RWPE2 (cell line): ENCODE results near the gene SLC37A1.

Experiments
- ATAC-seq: fragments of 200-7000 bp; cut with Tn5 transposase; 3 replicates; pipeline ENCODE4 v1.9.1; 2021; ENCODE audit warnings: low read depth
- DNase-seq: peaks from one replicate; pipeline ENCODE4 v3.0.0-alpha.2; 2020; ENCODE audit warnings: low spot score
- H3K27ac ChIP-seq: fragments of 450-650 bp; 2 replicates; pipeline ENCODE4 v1.5.1; 2017; ENCODE audit warnings: mild to moderate bottlenecking; ENCODE audit not compliant: poor library complexity, severe bottlenecking
- H3K27me3 ChIP-seq: fragments of 250-450 bp; sonication (Bioruptor Pico); 2 replicates; pipeline ENCODE4 v1.5.1; 2021; ENCODE audit warnings: mild to moderate bottlenecking, moderate library complexity; ENCODE audit not compliant: insufficient read depth, poor library complexity, severe bottlenecking
- H3K36me3 ChIP-seq: fragments of 250-450 bp; sonication (Bioruptor Pico); 2 replicates; pipeline ENCODE4 v1.5.1; 2020; ENCODE audit warnings: low read depth, mild to moderate bottlenecking, moderate library complexity
- H3K4me1 ChIP-seq: fragments of 250-450 bp; sonication (Bioruptor Pico); 2 replicates; pipeline ENCODE4 v1.5.1; 2021; ENCODE audit warnings: mild to moderate bottlenecking, moderate library complexity; ENCODE audit not compliant: insufficient read depth, poor library complexity, severe bottlenecking
- H3K4me3 ChIP-seq: fragments of 250-450 bp; sonication (Bioruptor Pico); 2 replicates; pipeline ENCODE4 v1.5.1; 2021; ENCODE audit warnings: mild to moderate bottlenecking, moderate library complexity; ENCODE audit not compliant: severe bottlenecking
- H3K9me3 ChIP-seq: fragments of 250-450 bp; sonication (Bioruptor Pico); 2 replicates; pipeline ENCODE4 v1.5.1; 2021; ENCODE audit warnings: mild to moderate bottlenecking, moderate library complexity; ENCODE audit not compliant: severe bottlenecking
- CTCF ChIP-seq: fragments of 450-650 bp; IDR thresholded peaks from one replicate; pipeline ENCODE4 v1.5.1; 2017; ENCODE audit warnings: mild to moderate bottlenecking, moderate library complexity; ENCODE audit not compliant: poor library complexity, severe bottlenecking

The SLC37A1 gene

GRCh38 chr21:42521805-42522204 lies 8.2 kb downstream of the SLC37A1 start:
- ATAC-seq (no peak), DNase-seq (no peak)
- no peak overlapping the region for H3K27ac ChIP-seq
- no peaks in the 10 kb centered on the region for H3K9me3 ChIP-seq
- no peaks in the 10 kb centered on the region for H3K27me3 ChIP-seq
- no peak overlapping the region for H3K4me3 ChIP-seq
- TF ChIP-seq CTCF, result no peak
- H3K36me3 ChIP-seq, result peaks cover 9% of the 10 kb centered on the region
- peaks cover 9% of the 10 kb centered on the region for H3K4me1 ChIP-seq

- no peak for ATAC-seq
- Histone ChIP-seq H3K27ac (no peak overlapping the region), H3K36me3 (peaks cover 9% of the 10 kb centered on the region), H3K27me3 (no peaks in the 10 kb centered on the region), H3K4me1 (peaks cover 9% of the 10 kb centered on the region), H3K9me3 (no peaks in the 10 kb centered on the region), H3K4me3 (no peak overlapping the region)
- no peak for DNase-seq
- TF ChIP-seq CTCF, result no peak
Observed at GRCh38 chr21:42522271-42522670, 8.6 kb downstream of the SLC37A1 start.

GRCh38 chr21:42522771-42523170 lies 9.1 kb downstream of the SLC37A1 start:
- Histone ChIP-seq H3K4me3 (no peak overlapping the region), H3K4me1 (peaks cover 10% of the 10 kb centered on the region), H3K36me3 (peaks cover 9% of the 10 kb centered on the region), H3K27ac (no peak overlapping the region), H3K9me3 (no peaks in the 10 kb centered on the region), H3K27me3 (no peaks in the 10 kb centered on the region)
- ATAC-seq, result no peak
- TF ChIP-seq CTCF, result no peak
- DNase-seq, result no peak

- Histone ChIP-seq H3K9me3 (no peaks in the 10 kb centered on the region), H3K4me1 (peaks cover 7% of the 10 kb centered on the region), H3K4me3 (no peak overlapping the region), H3K27ac (no peak overlapping the region), H3K27me3 (no peaks in the 10 kb centered on the region), H3K36me3 (peaks cover 9% of the 10 kb centered on the region)
- no peak for DNase-seq
- ATAC-seq, result no peak
- no peak for TF ChIP-seq CTCF
Observed at GRCh38 chr21:42523211-42523610, 9.6 kb downstream of the SLC37A1 start.

- no peaks in the 10 kb centered on the region for H3K9me3 ChIP-seq
- TF ChIP-seq CTCF, result no peak
- H3K4me3 ChIP-seq, result no peak overlapping the region
- H3K27ac ChIP-seq, result no peak overlapping the region
- DNase-seq (no peak), ATAC-seq (no peak)
- no peaks in the 10 kb centered on the region for H3K27me3 ChIP-seq
- H3K36me3 ChIP-seq, result peaks cover 9% of the 10 kb centered on the region
- H3K4me1 ChIP-seq, result peaks cover 4% of the 10 kb centered on the region
Observed at GRCh38 chr21:42523941-42524340, 10.3 kb downstream of the SLC37A1 start.
